SU-DHL-6 (cell line): ENCODE data around the gene HPD.

Experiments used
- H2AFZ ChIP-seq: fragments of 200-600 bp; sonication (generic); 2 replicates; pipeline ENCODE4 v1.6.1; 2014; ENCODE audit warnings: low read depth, mild to moderate bottlenecking, moderate library complexity, mixed read lengths, antibody characterized with exemption, low read length; ENCODE audit not compliant: severe bottlenecking
- H3F3A ChIP-seq: fragments of 200-600 bp; shearing (Covaris generic); 2 replicates; pipeline ENCODE4 v1.6.0; 2016; ENCODE audit warnings: antibody characterized with exemption, mild to moderate bottlenecking; ENCODE audit not compliant: insufficient read depth
- H3K27ac ChIP-seq: fragments of 200-600 bp; sonication (generic); 2 replicates; pipeline ENCODE4 v1.5.1; 2016; ENCODE audit warnings: low read depth, mild to moderate bottlenecking, low read length, moderate library complexity, mixed read lengths
- H3K27me3 ChIP-seq: fragments of 200-600 bp; sonication (generic), shearing (Covaris generic); 2 replicates; pipeline ENCODE4 v1.6.0; 2014; ENCODE audit warnings: mild to moderate bottlenecking, low read length
- H3K36me3 ChIP-seq: fragments of 200-600 bp; sonication (generic); 2 replicates; pipeline ENCODE4 v1.6.1; 2014; ENCODE audit warnings: mild to moderate bottlenecking, low read length, mixed read lengths
- H3K4me2 ChIP-seq: fragments of 300-600, 200-600 bp; shearing (Covaris generic), sonication (generic); 2 replicates; pipeline ENCODE4 v1.6.0; 2014; ENCODE audit warnings: low read length, low read depth, mild to moderate bottlenecking; ENCODE audit not compliant: poor library complexity, severe bottlenecking
- H3K4me3 ChIP-seq: fragments of 200-600 bp; sonication (generic); 2 replicates; pipeline ENCODE4 v1.5.1; 2014; ENCODE audit warnings: antibody characterized with exemption, low read length, mild to moderate bottlenecking, mixed read lengths; ENCODE audit not compliant: insufficient read depth, poor library complexity, severe bottlenecking
- H3K79me2 ChIP-seq: fragments of 200-600 bp; sonication (generic); 2 replicates; pipeline ENCODE4 v1.6.1; 2014; ENCODE audit warnings: mild to moderate bottlenecking, low read length, moderate library complexity; ENCODE audit not compliant: insufficient read depth
- H3K9ac ChIP-seq: fragments of 200-600 bp; sonication (generic); 2 replicates; pipeline ENCODE4 v1.7.0; 2014; ENCODE audit warnings: mild to moderate bottlenecking, low read length
- H3K9me2 ChIP-seq: fragments of 200-600 bp; sonication (generic); replicated peaks from 2 replicates; pipeline ENCODE4 v1.6.1; 2014; ENCODE audit warnings: low read length; ENCODE audit not compliant: insufficient read depth
- H3K9me3 ChIP-seq: fragments of 200-600 bp; sonication (generic); 2 replicates; pipeline ENCODE4 v1.6.1; 2014; ENCODE audit warnings: low read length, mixed read lengths; ENCODE audit not compliant: insufficient read depth
- H4K20me1 ChIP-seq: fragments of 200-600 bp; sonication (generic); 2 replicates; pipeline ENCODE4 v1.6.1; 2014; ENCODE audit warnings: low read depth, mild to moderate bottlenecking, antibody characterized with exemption, low read length, moderate library complexity, mixed read lengths
- EZH2phosphoT487 ChIP-seq: fragments of 200-600 bp; sonication (generic), shearing (Covaris generic); conservative IDR thresholded peaks from 2 replicates; pipeline ENCODE4 v1.6.1; 2018; ENCODE audit warnings: mild to moderate bottlenecking, antibody characterized with exemption, low read length, moderate library complexity, mixed read lengths
- TF ChIP-seq, protein P1 (sequence below): fragments of 200-600 bp; sonication (generic); IDR thresholded peaks from one replicate; pipeline ENCODE4 v1.5.1; 2017; ENCODE audit warnings: antibody characterized with exemption, mild to moderate bottlenecking, low read length, moderate library complexity; ENCODE audit not compliant: insufficient read depth, poor library complexity, severe bottlenecking

The HPD gene

DNA sequence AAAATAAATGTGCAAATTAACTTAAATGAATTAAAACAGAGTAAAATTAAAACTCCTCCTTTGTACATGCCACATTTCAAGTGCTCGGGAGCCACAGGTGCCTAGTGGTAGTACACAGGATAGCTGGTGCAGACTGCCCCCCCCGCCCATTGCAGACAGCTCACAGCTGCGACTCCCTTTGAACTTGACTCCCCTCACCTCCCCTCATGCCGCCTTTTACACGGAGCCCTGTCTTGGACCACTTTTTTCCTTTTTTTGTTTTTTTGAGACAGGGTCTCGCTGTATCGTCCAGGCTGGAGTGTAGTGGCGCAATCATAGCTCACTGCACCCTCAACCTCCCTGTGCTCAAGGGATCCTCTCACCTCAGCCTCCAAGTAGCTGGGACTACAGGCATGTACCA lies 43.4 kb downstream of the HPD start:
- 0 out of 2 replicates have a peak, but pooled peaks cover 4% of the 10 kb centered on the region for H3K36me3 ChIP-seq
- H3K27me3 ChIP-seq: no peaks in the 10 kb centered on the region
- peaks cover 31% of the 10 kb centered on the region for H3K79me2 ChIP-seq
- H3K4me2 ChIP-seq: no peak overlapping the region
- no peak overlapping the region for H3K9ac ChIP-seq
- no peaks in the 10 kb centered on the region for H3K9me3 ChIP-seq
- H3K4me3 ChIP-seq: no peak overlapping the region
- H3K9me2 ChIP-seq: no peaks in the 10 kb centered on the region
- no peak overlapping the region for H3K27ac ChIP-seq
- H2AFZ ChIP-seq: no peak overlapping the region
- TF ChIP-seq, protein P1, sequence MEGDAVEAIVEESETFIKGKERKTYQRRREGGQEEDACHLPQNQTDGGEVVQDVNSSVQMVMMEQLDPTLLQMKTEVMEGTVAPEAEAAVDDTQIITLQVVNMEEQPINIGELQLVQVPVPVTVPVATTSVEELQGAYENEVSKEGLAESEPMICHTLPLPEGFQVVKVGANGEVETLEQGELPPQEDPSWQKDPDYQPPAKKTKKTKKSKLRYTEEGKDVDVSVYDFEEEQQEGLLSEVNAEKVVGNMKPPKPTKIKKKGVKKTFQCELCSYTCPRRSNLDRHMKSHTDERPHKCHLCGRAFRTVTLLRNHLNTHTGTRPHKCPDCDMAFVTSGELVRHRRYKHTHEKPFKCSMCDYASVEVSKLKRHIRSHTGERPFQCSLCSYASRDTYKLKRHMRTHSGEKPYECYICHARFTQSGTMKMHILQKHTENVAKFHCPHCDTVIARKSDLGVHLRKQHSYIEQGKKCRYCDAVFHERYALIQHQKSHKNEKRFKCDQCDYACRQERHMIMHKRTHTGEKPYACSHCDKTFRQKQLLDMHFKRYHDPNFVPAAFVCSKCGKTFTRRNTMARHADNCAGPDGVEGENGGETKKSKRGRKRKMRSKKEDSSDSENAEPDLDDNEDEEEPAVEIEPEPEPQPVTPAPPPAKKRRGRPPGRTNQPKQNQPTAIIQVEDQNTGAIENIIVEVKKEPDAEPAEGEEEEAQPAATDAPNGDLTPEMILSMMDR: no peak
- no peak for TF ChIP-seq EZH2phosphoT487
- peaks cover 13% of the 10 kb centered on the region for H3F3A ChIP-seq
- H4K20me1 ChIP-seq: no peaks in the 10 kb centered on the region

DNA sequence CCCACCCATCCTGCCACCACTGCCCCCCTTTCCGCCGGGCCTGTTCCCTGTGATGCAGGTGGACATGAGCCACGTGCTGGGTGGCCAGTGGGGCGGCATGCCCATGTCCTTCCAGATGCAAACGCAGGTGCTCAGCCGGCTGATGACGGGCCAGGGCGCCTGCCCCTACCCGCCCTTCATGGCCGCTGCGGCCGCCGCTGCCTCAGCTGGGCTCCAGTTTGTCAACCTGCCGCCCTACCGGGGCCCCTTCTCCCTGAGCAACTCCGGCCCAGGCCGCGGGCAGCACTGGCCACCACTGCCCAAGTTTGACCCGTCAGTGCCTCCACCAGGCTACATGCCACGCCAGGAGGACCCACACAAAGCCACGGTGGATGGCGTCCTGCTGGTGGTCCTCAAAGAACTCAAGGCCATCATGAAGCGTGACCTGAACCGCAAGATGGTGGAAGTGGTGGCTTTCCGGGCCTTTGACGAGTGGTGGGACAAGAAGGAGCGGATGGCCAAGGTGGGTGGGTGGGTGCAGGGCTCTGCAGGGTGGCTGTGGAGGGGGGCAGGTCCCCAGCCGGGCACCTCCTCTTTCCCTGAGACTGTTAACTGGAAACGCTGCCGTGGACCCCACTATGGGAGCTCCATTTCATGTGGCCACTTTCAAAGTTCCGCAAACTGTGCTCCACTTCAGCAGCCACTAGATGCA lies 44.1 kb downstream of the HPD start:
- Histone ChIP-seq H3K27ac (no peak overlapping the region), H3K4me2 (no peak overlapping the region), H3K9me2 (no peaks in the 10 kb centered on the region), H3K4me3 (no peak overlapping the region), H3K27me3 (no peaks in the 10 kb centered on the region), H3F3A (peaks cover 13% of the 10 kb centered on the region), H3K79me2 (peaks cover 31% of the 10 kb centered on the region), H3K9me3 (no peaks in the 10 kb centered on the region), H3K36me3 (0 out of 2 replicates have a peak, but pooled peaks cover 4% of the 10 kb centered on the region), H4K20me1 (no peaks in the 10 kb centered on the region), H3K9ac (no peak overlapping the region), H2AFZ (no peak overlapping the region)
- TF ChIP-seq, protein P1: no peak
- TF ChIP-seq EZH2phosphoT487: no peak

DNA sequence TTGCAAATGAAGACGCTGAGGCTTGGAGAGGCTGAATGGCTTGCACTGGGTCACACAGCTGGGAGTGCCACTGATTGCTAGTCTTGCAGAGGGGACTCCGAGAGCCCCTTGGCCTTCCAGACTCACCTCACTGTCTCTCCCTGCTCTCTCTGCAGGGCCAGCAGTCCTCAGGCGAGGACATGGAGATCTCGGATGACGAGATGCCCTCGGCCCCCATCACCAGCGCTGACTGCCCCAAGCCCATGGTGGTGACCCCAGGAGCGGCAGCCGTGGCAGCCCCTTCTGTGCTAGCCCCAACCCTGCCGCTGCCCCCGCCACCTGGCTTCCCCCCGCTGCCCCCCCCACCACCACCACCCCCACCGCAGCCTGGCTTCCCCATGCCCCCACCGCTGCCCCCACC lies 44.7 kb downstream of the HPD start:
- H2AFZ ChIP-seq: no peak overlapping the region
- peaks cover 31% of the 10 kb centered on the region for H3K79me2 ChIP-seq
- H3K9me2 ChIP-seq: no peaks in the 10 kb centered on the region
- 0 out of 2 replicates have a peak, but pooled peaks cover 4% of the 10 kb centered on the region for H3K36me3 ChIP-seq
- H3K9ac ChIP-seq: no peak overlapping the region
- no peaks in the 10 kb centered on the region for H3K9me3 ChIP-seq
- H3K4me2 ChIP-seq: no peak overlapping the region
- H3K27ac ChIP-seq: no peak overlapping the region
- H3K4me3 ChIP-seq: no peak overlapping the region
- TF ChIP-seq, protein P1: no peak
- no peak for TF ChIP-seq EZH2phosphoT487
- no peaks in the 10 kb centered on the region for H4K20me1 ChIP-seq
- H3K27me3 ChIP-seq: no peaks in the 10 kb centered on the region
- peaks cover 13% of the 10 kb centered on the region for H3F3A ChIP-seq
